ENCODE results near the gene TSPAN9. TPM values are rescaled to one million over a fixed set of nuclear protein-coding genes. Genes with fewer than 3 reads are reported as not detected.

Gene TSPAN9
- total RNA-seq, 1 experiment from 2014 or later, result 35.5 TPM

- Histone ChIP-seq H3K27me3 (replicated peaks; ENCODE audit: insufficient read depth, low read depth, low read length, poor library complexity) (no peaks in the 10 kb centered on the region), H3K27ac (ENCODE audit: low read depth, low read length, poor library complexity, severe bottlenecking) (no peak overlapping the region), H3K9me3 (ENCODE audit: low read depth, low read length, poor library complexity, severe bottlenecking) (no peaks in the 10 kb centered on the region), H3K36me3 (ENCODE audit: insufficient read depth, low read length, poor library complexity, severe bottlenecking) (no peaks in the 10 kb centered on the region), H3K4me1 (ENCODE audit: insufficient read depth, low read length, poor library complexity, severe bottlenecking) (no peaks in the 10 kb centered on the region), H3K4me3 (ENCODE audit: low read depth, low read length, poor library complexity, severe bottlenecking) (no peak overlapping the region)
- DNase-seq (ENCODE audit: low spot score), result no peak
- intact Hi-C loops (cut with micrococcal nuclease; ENCODE audit: unreplicated experiment), result no loop called here
- BruUV-seq (replicated peaks), result no TSS peak
- ChIA-PET POLR2A (ENCODE audit: low non-redundant PET) (no interaction called here), CTCF (no interaction called here)
- TF ChIP-seq CTCF (conservative IDR thresholded peaks at IDR 0.05; ENCODE audit: low read depth, low read length) (no peak), EZH2 (IDR thresholded peaks at IDR 0.05; ENCODE audit: borderline replicate concordance, low read depth, low read length, poor library complexity, severe bottlenecking) (no peak)
Measured at GRCh38 chr12:3091382-3092241, 14.4 kb downstream of the TSPAN9 start.

GRCh38 chr12:3092764-3093163 lies 15.6 kb downstream of the TSPAN9 start:
- no peaks in the 10 kb centered on the region for H3K9me3 ChIP-seq (ENCODE audit: low read depth, low read length, poor library complexity, severe bottlenecking)
- no peaks in the 10 kb centered on the region for H3K27me3 ChIP-seq (replicated peaks; ENCODE audit: insufficient read depth, low read depth, low read length, poor library complexity)
- TF ChIP-seq EZH2 (IDR thresholded peaks at IDR 0.05; ENCODE audit: borderline replicate concordance, low read depth, low read length, poor library complexity, severe bottlenecking) (no peak), CTCF (conservative IDR thresholded peaks at IDR 0.05; ENCODE audit: low read depth, low read length) (no peak)
- no peaks in the 10 kb centered on the region for H3K4me1 ChIP-seq (ENCODE audit: insufficient read depth, low read length, poor library complexity, severe bottlenecking)
- H3K4me3 ChIP-seq (ENCODE audit: low read depth, low read length, poor library complexity, severe bottlenecking), result no peak overlapping the region
- POLR2A ChIA-PET (ENCODE audit: low non-redundant PET), result no interaction called here
- CTCF ChIA-PET, result no interaction called here
- H3K36me3 ChIP-seq (ENCODE audit: insufficient read depth, low read length, poor library complexity, severe bottlenecking), result no peaks in the 10 kb centered on the region
- intact Hi-C loops (cut with micrococcal nuclease; ENCODE audit: unreplicated experiment), result no loop called here
- no peak overlapping the region for H3K27ac ChIP-seq (ENCODE audit: low read depth, low read length, poor library complexity, severe bottlenecking)
- no peak for DNase-seq (ENCODE audit: low spot score)
- no TSS peak for BruUV-seq (replicated peaks)

DNA sequence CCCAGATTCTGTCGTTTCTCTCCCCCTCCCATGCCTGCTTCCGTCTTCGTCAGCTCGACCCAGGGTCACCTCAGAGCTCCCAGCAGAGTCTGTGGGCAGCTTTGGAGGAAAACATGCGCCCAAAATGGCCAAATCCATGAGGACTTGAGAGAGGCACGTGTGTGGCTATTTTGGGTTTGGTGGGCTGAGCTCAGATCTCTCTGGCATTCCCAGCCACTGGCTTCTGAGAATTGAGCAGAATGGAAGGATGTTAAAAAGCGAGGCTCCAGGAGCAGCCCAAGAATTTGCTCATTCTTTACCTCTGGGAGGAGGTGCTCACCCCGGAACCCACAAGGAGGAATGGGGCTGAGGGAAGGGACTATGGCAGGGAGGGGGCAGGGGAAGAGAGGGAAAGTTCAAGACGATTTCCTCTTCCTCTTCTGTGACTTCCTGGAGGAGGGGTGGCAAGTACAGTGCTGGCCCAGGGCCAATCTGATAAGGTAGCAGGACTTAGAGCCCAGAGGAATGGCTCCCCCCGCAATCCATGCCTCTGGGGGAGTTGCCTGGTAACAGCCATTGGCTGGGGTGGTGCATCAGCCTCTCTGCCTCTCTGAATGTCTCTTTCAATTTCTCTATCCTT lies 20.1 kb downstream of the TSPAN9 start:
- no peak overlapping the region for H3K4me3 ChIP-seq (ENCODE audit: low read depth, low read length, poor library complexity, severe bottlenecking)
- ChIA-PET CTCF (no interaction called here), POLR2A (ENCODE audit: low non-redundant PET) (no interaction called here)
- no peak for DNase-seq (ENCODE audit: low spot score)
- intact Hi-C loops (cut with micrococcal nuclease; ENCODE audit: unreplicated experiment), result no loop called here
- BruUV-seq (replicated peaks), result no TSS peak
- no peaks in the 10 kb centered on the region for H3K9me3 ChIP-seq (ENCODE audit: low read depth, low read length, poor library complexity, severe bottlenecking)
- H3K27ac ChIP-seq (ENCODE audit: low read depth, low read length, poor library complexity, severe bottlenecking), result peak overlapping the region; percentile 31
- no peaks in the 10 kb centered on the region for H3K4me1 ChIP-seq (ENCODE audit: insufficient read depth, low read length, poor library complexity, severe bottlenecking)
- H3K36me3 ChIP-seq (ENCODE audit: insufficient read depth, low read length, poor library complexity, severe bottlenecking), result no peaks in the 10 kb centered on the region
- H3K27me3 ChIP-seq (replicated peaks; ENCODE audit: insufficient read depth, low read depth, low read length, poor library complexity), result no peaks in the 10 kb centered on the region
- TF ChIP-seq EZH2 (IDR thresholded peaks at IDR 0.05; ENCODE audit: borderline replicate concordance, low read depth, low read length, poor library complexity, severe bottlenecking) (no peak), CTCF (conservative IDR thresholded peaks at IDR 0.05; ENCODE audit: low read depth, low read length) (no peak)
